Neural progenitor cell (in vitro differentiated cells): ENCODE data around the gene FRMD5.

Experiments used
- EZH2 ChIP-seq: fragments of 200-600 bp; sonication (generic); IDR thresholded peaks from 2 replicates; pipeline ENCODE4 v1.6.1; 2017; ENCODE audit warnings: antibody characterized with exemption, mild to moderate bottlenecking, moderate library complexity
- TF ChIP-seq, protein P1 (sequence below): fragments of 200-600 bp; sonication (generic); IDR thresholded peaks from 2 replicates; pipeline ENCODE4 v1.5.1; 2017; ENCODE audit warnings: antibody characterized with exemption, mild to moderate bottlenecking

DNA sequence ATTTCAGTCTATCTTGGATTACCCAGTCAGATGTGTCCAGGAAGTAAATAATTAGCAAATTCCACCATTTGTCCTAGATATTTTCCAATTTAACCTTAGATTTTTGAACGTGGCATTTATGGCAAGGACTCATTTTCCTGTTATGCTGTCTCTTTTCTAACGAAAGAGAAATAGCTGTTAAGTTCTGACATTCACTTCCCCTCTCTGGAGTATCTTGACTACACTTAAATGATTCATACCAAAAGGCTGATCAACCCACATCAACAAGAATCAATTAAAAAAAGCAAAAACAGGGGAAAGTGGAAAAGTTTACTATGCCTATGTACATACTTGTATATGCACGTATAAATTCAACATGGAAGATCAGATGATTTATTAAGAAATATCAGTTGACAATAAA is 149.9 kb downstream of the FRMD5 start:
- TF ChIP-seq EZH2 = no peak
- TF ChIP-seq, protein P1, sequence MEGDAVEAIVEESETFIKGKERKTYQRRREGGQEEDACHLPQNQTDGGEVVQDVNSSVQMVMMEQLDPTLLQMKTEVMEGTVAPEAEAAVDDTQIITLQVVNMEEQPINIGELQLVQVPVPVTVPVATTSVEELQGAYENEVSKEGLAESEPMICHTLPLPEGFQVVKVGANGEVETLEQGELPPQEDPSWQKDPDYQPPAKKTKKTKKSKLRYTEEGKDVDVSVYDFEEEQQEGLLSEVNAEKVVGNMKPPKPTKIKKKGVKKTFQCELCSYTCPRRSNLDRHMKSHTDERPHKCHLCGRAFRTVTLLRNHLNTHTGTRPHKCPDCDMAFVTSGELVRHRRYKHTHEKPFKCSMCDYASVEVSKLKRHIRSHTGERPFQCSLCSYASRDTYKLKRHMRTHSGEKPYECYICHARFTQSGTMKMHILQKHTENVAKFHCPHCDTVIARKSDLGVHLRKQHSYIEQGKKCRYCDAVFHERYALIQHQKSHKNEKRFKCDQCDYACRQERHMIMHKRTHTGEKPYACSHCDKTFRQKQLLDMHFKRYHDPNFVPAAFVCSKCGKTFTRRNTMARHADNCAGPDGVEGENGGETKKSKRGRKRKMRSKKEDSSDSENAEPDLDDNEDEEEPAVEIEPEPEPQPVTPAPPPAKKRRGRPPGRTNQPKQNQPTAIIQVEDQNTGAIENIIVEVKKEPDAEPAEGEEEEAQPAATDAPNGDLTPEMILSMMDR = no peak
